MCF 10A (cell line): ENCODE data around the gene CDK17. TPM values are rescaled to one million over a fixed set of nuclear protein-coding genes. Genes with fewer than 3 reads are reported as not detected.
"Not testable (repeated sequence)": the region's sequence is repeated elsewhere in the genome, so short reads cannot be mapped to it uniquely, and the experiment has no call there.

Experiments used
- BruUV-seq: library from RNA; stranded (reverse); fragments of 400-500 nt; replicated peaks from 2 replicates; lab custom pipeline; 2021; lab: Mats Ljungman, UMichigan
- CTCF ChIA-PET: fragments of 300-600 bp; sonication (Branson Sonifier 250); formaldehyde crosslinking; extraction: SDS; loops from one replicate; lab custom pipeline; 2021; ENCODE audit warnings: antibody characterized with exemption, inconsistent platforms; lab: Yijun Ruan, JAX
- POLR2A ChIA-PET: fragments of 300-600, 350-650 bp; sonication (Branson Sonifier 250); formaldehyde crosslinking; extraction: SDS; loops from one replicate; lab custom pipeline; 2020; ENCODE audit warnings: antibody characterized with exemption, inconsistent platforms; lab: Yijun Ruan, JAX
- DNase-seq: peaks from one replicate; pipeline ENCODE4 v3.0.0-alpha.2; 2018; ENCODE audit not compliant: unreplicated experiment
- H3K27ac Mint-ChIP-seq: one replicate; pipeline ENCODE4 v1.8.0; 2022; ENCODE audit warnings: mild to moderate bottlenecking, low read depth, mixed read lengths; ENCODE audit not compliant: unreplicated experiment
- H3K27me3 Mint-ChIP-seq: one replicate; pipeline ENCODE4 v1.8.0; 2022; ENCODE audit warnings: mixed read lengths; ENCODE audit not compliant: insufficient read depth, unreplicated experiment
- H3K36me3 Mint-ChIP-seq: one replicate; pipeline ENCODE4 v1.8.0; 2022; ENCODE audit warnings: mild to moderate bottlenecking, moderate library complexity, mixed read lengths; ENCODE audit not compliant: insufficient read depth, unreplicated experiment
- H3K4me1 Mint-ChIP-seq: one replicate; pipeline ENCODE4 v1.8.0; 2022; ENCODE audit warnings: mixed read lengths; ENCODE audit not compliant: insufficient read depth, unreplicated experiment
- H3K4me3 Mint-ChIP-seq: one replicate; pipeline ENCODE4 v1.8.0; 2022; ENCODE audit warnings: mild to moderate bottlenecking, moderate library complexity, mixed read lengths; ENCODE audit not compliant: unreplicated experiment
- H3K9me3 Mint-ChIP-seq: one replicate; pipeline ENCODE4 v1.8.0; 2022; ENCODE audit warnings: mixed read lengths; ENCODE audit not compliant: unreplicated experiment
- CTCF ChIP-seq: fragments of 200-600 bp; IDR thresholded peaks from one replicate; pipeline ENCODE4 v1.8.0; 2022; ENCODE audit warnings: antibody characterized with exemption, mild to moderate bottlenecking; ENCODE audit not compliant: unreplicated experiment
- intact Hi-C: fragments of 100-400 bp; cut with micrococcal nuclease; formaldehyde crosslinking; loops from 2 replicates; pipeline ENCODE4 v1.14.1; 2022
- total RNA-seq: library from RNA; stranded (reverse); gene quantifications from 2 replicates; pipeline ENCODE4 v1.2.3, GENCODE V29; 2022

Gene CDK17
- total RNA-seq, 1 experiment from 2014 or later: 49.8 TPM

- ChIA-PET POLR2A (interaction anchor here (0.6 to 6.4 kb wide), 3 partner anchors 15 to 1416 kb away, joined by 3 to 93 read pairs (median 5); partner anchors contain the start of gene CDK17), CTCF (interaction anchor here (0.6 to 1.8 kb wide), 4 partner anchors 9 to 110 kb away, joined by 3 to 9 read pairs (median 3); no protein-coding TSS in a partner anchor)
- no peak overlapping the region for H3K4me3 Mint-ChIP-seq
- peaks cover 14% of the 10 kb centered on the region for H3K4me1 Mint-ChIP-seq
- peak overlapping the region; percentile 25 for H3K27ac Mint-ChIP-seq
- intact Hi-C loops: no loop called here
- H3K27me3 Mint-ChIP-seq: no peaks in the 10 kb centered on the region
- no peak for TF ChIP-seq CTCF
- H3K9me3 Mint-ChIP-seq: no peaks in the 10 kb centered on the region
- no TSS peak for BruUV-seq
- DNase-seq: no peak
- H3K36me3 Mint-ChIP-seq: no peaks in the 10 kb centered on the region
These were observed 14.4 kb upstream of the CDK17 start for GRCh38 chr12:96414637-96415036.

GRCh38 chr12:96412431-96412830 lies 12.2 kb upstream of the CDK17 start:
- no peak for TF ChIP-seq CTCF
- ChIA-PET CTCF (interaction anchor here (1.4 to 1.8 kb wide), 3 partner anchors 11 to 77 kb away, joined by 3 to 12 read pairs (median 4); partner anchors contain the start of genes CDK17 and CFAP54), POLR2A (interaction anchor here (0.7 to 1.7 kb wide), 3 partner anchors 8 to 212 kb away, joined by 3 to 4 read pairs (median 4); partner anchors contain the start of gene CDK17)
- intact Hi-C loops: no loop called here
- H3K27me3 Mint-ChIP-seq: no peaks in the 10 kb centered on the region
- no peaks in the 10 kb centered on the region for H3K36me3 Mint-ChIP-seq
- BruUV-seq: no TSS peak
- H3K4me1 Mint-ChIP-seq: peaks cover 18% of the 10 kb centered on the region
- no peak overlapping the region for H3K27ac Mint-ChIP-seq
- no peak overlapping the region for H3K4me3 Mint-ChIP-seq
- no peak for DNase-seq
- H3K9me3 Mint-ChIP-seq: no peaks in the 10 kb centered on the region

GRCh38 chr12:96409731-96410130 lies 9.5 kb upstream of the CDK17 start:
- no TSS peak for BruUV-seq
- intact Hi-C loops: no loop called here
- no peak overlapping the region for H3K4me3 Mint-ChIP-seq
- no peaks in the 10 kb centered on the region for H3K27me3 Mint-ChIP-seq
- POLR2A ChIA-PET: interaction anchor here (0.7 to 0.8 kb wide), 2 partner anchors 43 to 77 kb away, joined by 3 to 4 read pairs; no protein-coding TSS in a partner anchor
- peaks cover 7% of the 10 kb centered on the region for H3K4me1 Mint-ChIP-seq
- DNase-seq: no peak
- H3K27ac Mint-ChIP-seq: no peak overlapping the region
- no peaks in the 10 kb centered on the region for H3K36me3 Mint-ChIP-seq
- CTCF ChIA-PET: interaction anchor here (1.7 kb wide), 1 partner anchor 10 kb away, joined by 4 read pairs; the partner anchor contains the start of gene CDK17
- no peaks in the 10 kb centered on the region for H3K9me3 Mint-ChIP-seq
- TF ChIP-seq CTCF: no peak

GRCh38 chr12:96408993-96409392 lies 8.8 kb upstream of the CDK17 start:
- Mint-ChIP-seq H3K9me3 (no peaks in the 10 kb centered on the region), H3K4me3 (no peak overlapping the region), H3K4me1 (peaks cover 4% of the 10 kb centered on the region), H3K36me3 (no peaks in the 10 kb centered on the region), H3K27me3 (no peaks in the 10 kb centered on the region), H3K27ac (no peak overlapping the region)
- no TSS peak for BruUV-seq
- ChIA-PET POLR2A (no interaction called here), CTCF (interaction anchor here (0.6 to 1.7 kb wide), 2 partner anchors 9 to 429 kb away, joined by 4 to 6 read pairs; partner anchors contain the start of gene CDK17)
- DNase-seq: no peak
- TF ChIP-seq CTCF: no peak
- intact Hi-C loops: no loop called here

GRCh38 chr12:96407429-96408097 lies 7.3 kb upstream of the CDK17 start:
- H3K27me3 Mint-ChIP-seq, BruUV-seq, DNase-seq, H3K27ac Mint-ChIP-seq, intact Hi-C loops, H3K36me3 Mint-ChIP-seq, H3K4me1 Mint-ChIP-seq, H3K9me3 Mint-ChIP-seq, H3K4me3 Mint-ChIP-seq: not testable (repeated sequence)
- POLR2A ChIA-PET: interaction anchor here (0.6 kb wide), 1 partner anchor 50 kb away, joined by 3 read pairs; no protein-coding TSS in a partner anchor
- CTCF ChIA-PET: interaction anchor here (0.5 to 0.6 kb wide), 2 partner anchors 29 to 108 kb away, joined by 3 to 5 read pairs; no protein-coding TSS in a partner anchor
